HL-60 (cell line): ENCODE results near the gene FAM184A.
"Not testable (repeated sequence)": the region's sequence is repeated elsewhere in the genome, so short reads cannot be mapped to it uniquely, and the experiment has no call there.

Experiments used
- CTCF ChIP-seq: IDR thresholded peaks from one replicate; pipeline ENCODE4 v1.5.1; 2011; ENCODE audit warnings: low read length, control low read depth, inconsistent platforms; ENCODE audit not compliant: insufficient read depth
- GABPA ChIP-seq: IDR thresholded peaks from 2 replicates; pipeline ENCODE4 v1.6.1; 2012; ENCODE audit warnings: low read depth
- POLR2AphosphoS5 ChIP-seq: IDR thresholded peaks from 2 replicates; pipeline ENCODE4 v1.6.1; 2012; ENCODE audit warnings: low read depth
- REST ChIP-seq: IDR thresholded peaks from 2 replicates; pipeline ENCODE4 v1.6.1; 2012; ENCODE audit warnings: low read depth; ENCODE audit not compliant: insufficient replicate concordance
- SPI1 ChIP-seq: IDR thresholded peaks from 2 replicates; pipeline ENCODE4 v1.6.1; 2012; ENCODE audit warnings: low read depth, mild to moderate bottlenecking, borderline replicate concordance

DNA sequence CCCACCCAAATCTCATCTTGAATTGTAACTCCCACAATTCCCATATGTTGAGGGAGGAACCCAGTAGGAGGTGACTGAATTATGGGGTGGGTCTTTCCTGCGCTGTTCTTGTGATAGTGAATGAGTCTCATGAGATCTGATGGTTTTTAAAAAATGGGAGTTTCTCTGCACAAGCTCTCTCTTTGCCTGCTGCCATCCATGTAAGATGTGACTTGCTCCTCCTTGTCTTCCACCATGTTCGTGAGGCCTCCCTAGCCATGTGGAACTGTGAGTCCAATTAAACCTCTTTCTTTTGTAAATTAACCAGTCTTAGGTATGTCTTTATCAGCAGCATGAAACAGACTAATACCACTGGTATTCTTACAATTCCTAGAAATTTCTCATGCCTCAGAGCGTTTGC is 69.2 kb downstream of the FAM184A start:
- not testable (repeated sequence) for TF ChIP-seq CTCF, GABPA, REST, POLR2AphosphoS5, SPI1
